Uterus (tissue), 4 donors: Measurements from ENCODE around the gene SCFD2. TPM values are rescaled to one million over a fixed set of nuclear protein-coding genes. Genes with fewer than 3 reads are reported as not detected.

Source experiments
- DNase-seq, 2 donors: peaks; one replicate each; pipeline ENCODE4 v3.0.0-alpha.2; 2019 to 2020
- H3K27ac ChIP-seq, 2 donors: fragments of 200-600 bp; sonication (generic); 1 replicate in 1 of 2; 2 replicates in 1 of 2; pipeline ENCODE4 v1.5.1; 2016 to 2018
- H3K27me3 ChIP-seq, 2 donors: fragments of 200-600 bp; sonication (generic); one replicate each; pipeline ENCODE4 v1.5.1; 2018 to 2019; ENCODE audit warnings: control low read depth in 1 of 2
- H3K36me3 ChIP-seq, 2 donors: fragments of 200-600 bp; sonication (generic); one replicate each; pipeline ENCODE4 v1.5.1; 2019; ENCODE audit warnings: control low read depth in 1 of 2
- H3K4me1 ChIP-seq, 2 donors: fragments of 200-600 bp; sonication (generic); one replicate each; pipeline ENCODE4 v1.5.1; 2018 to 2019; ENCODE audit warnings: control low read depth in 1 of 2
- H3K4me3 ChIP-seq, 2 donors: fragments of 200-600 bp; sonication (generic); 1 replicate in 1 of 2; 2 replicates in 1 of 2; pipeline ENCODE4 v1.5.1; 2018 to 2019; ENCODE audit warnings: mild to moderate bottlenecking in 1 of 2
- H3K9me3 ChIP-seq, 2 donors: fragments of 200-600 bp; sonication (generic); one replicate each; pipeline ENCODE4 v1.5.1; 2019; ENCODE audit warnings: control low read depth in 1 of 2
- CTCF ChIP-seq, 4 experiments: fragments of 200-600 bp in 2 of 4; fragments of 450-650 bp in 2 of 4; sonication (generic) in 2 of 4; IDR thresholded peaks; one replicate each; pipeline ENCODE4 v1.5.1; 2016 to 2019; ENCODE audit warnings: antibody characterized with exemption in 4 of 4, mild to moderate bottlenecking in 2 of 4, moderate library complexity in 1 of 4
- POLR2A ChIP-seq, 2 donors: fragments of 450-650 bp; IDR thresholded peaks; one replicate each; pipeline ENCODE4 v1.6.1; 2016; ENCODE audit warnings: antibody characterized with exemption in 2 of 2, mild to moderate bottlenecking in 1 of 2, moderate library complexity in 1 of 2
- intact Hi-C: fragments of 100-400 bp; cut with DNase I; formaldehyde crosslinking; loops from one replicate; pipeline ENCODE4 v1.15.1; 2023; ENCODE audit warnings: low total_unique reads
- total RNA-seq, 4 donors: library from RNA; depleted of rRNA in 3 of 4; stranded (reverse); fragments of >200 nt in 3 of 4; gene quantifications; one replicate each; pipeline versions ENCODE4 v1.1.0 to v1.2.4, GENCODE V29; 2014 to 2023
- donor health status: DM: yes; HTN: yes; CAD: no.

The SCFD2 gene
- total RNA-seq, 4 donors from 2014 or later = 19.6 to 36.2 (median 24.5) TPM

- intact Hi-C loops = no loop called here
These were observed 474.1 kb downstream of the SCFD2 start for GRCh38 chr4:52891743-52892142.

GRCh38 chr4:52890521-52890791 lies 475.4 kb downstream of the SCFD2 start:
- Histone ChIP-seq H3K4me3 (no peak overlapping the region), H3K36me3 (no peaks in the 10 kb centered on the region), H3K27ac (no peak overlapping the region), H3K27me3 (no peaks in the 10 kb centered on the region), H3K9me3 (no peaks in the 10 kb centered on the region), H3K4me1 (no peaks in the 10 kb centered on the region)
- TF ChIP-seq CTCF (IDR thresholded peaks at IDR 0.05) = no peak
- no peak for TF ChIP-seq POLR2A (IDR thresholded peaks at IDR 0.05)
- intact Hi-C loops = no loop called here
- DNase-seq = no peak

More at GRCh38 chr4:52891743-52892142, 474.1 kb downstream of the SCFD2 start:
- no peak overlapping the region for H3K4me3 ChIP-seq
- DNase-seq = no peak
- no peak overlapping the region for H3K27ac ChIP-seq
- TF ChIP-seq POLR2A (IDR thresholded peaks at IDR 0.05) (no peak), CTCF (IDR thresholded peaks at IDR 0.05) (no peak)
- no peaks in the 10 kb centered on the region for H3K36me3 ChIP-seq
- no peaks in the 10 kb centered on the region for H3K9me3 ChIP-seq
- no peaks in the 10 kb centered on the region for H3K4me1 ChIP-seq
- H3K27me3 ChIP-seq = no peaks in the 10 kb centered on the region

- Histone ChIP-seq H3K4me3 (no peak overlapping the region), H3K9me3 (no peaks in the 10 kb centered on the region), H3K4me1 (no peaks in the 10 kb centered on the region), H3K36me3 (no peaks in the 10 kb centered on the region), H3K27ac (no peak overlapping the region), H3K27me3 (no peaks in the 10 kb centered on the region)
- intact Hi-C loops = no loop called here
- no peak for DNase-seq
- TF ChIP-seq CTCF (IDR thresholded peaks at IDR 0.05) = no peak
- TF ChIP-seq POLR2A (IDR thresholded peaks at IDR 0.05) = no peak
These were observed 475.9 kb downstream of the SCFD2 start for GRCh38 chr4:52889778-52890520.

- DNase-seq = no peak
- no peak for TF ChIP-seq CTCF (IDR thresholded peaks at IDR 0.05)
- no peak for TF ChIP-seq POLR2A (IDR thresholded peaks at IDR 0.05)
- H3K27me3 ChIP-seq = no peaks in the 10 kb centered on the region
These were observed 476.5 kb downstream of the SCFD2 start for GRCh38 chr4:52889354-52889753.

GRCh38 chr4:52884994-52885393 lies 480.9 kb downstream of the SCFD2 start:
- intact Hi-C loops = no loop called here
- Histone ChIP-seq H3K27me3 (no peaks in the 10 kb centered on the region), H3K4me1 (no peaks in the 10 kb centered on the region), H3K36me3 (no peaks in the 10 kb centered on the region), H3K27ac (no peak overlapping the region), H3K9me3 (no peaks in the 10 kb centered on the region), H3K4me3 (no peak overlapping the region)
- no peak for DNase-seq
- TF ChIP-seq CTCF (IDR thresholded peaks at IDR 0.05) (no peak), POLR2A (IDR thresholded peaks at IDR 0.05) (no peak)

More at GRCh38 chr4:52889354-52889753, 476.5 kb downstream of the SCFD2 start:
- intact Hi-C loops = no loop called here
- no peak overlapping the region for H3K27ac ChIP-seq
- no peak overlapping the region for H3K4me3 ChIP-seq
- no peaks in the 10 kb centered on the region for H3K4me1 ChIP-seq
- H3K9me3 ChIP-seq = no peaks in the 10 kb centered on the region
- H3K36me3 ChIP-seq = no peaks in the 10 kb centered on the region
